GM10248 (cell line): ENCODE results near the gene EPHX1.
"Not testable (repeated sequence)": the region's sequence is repeated elsewhere in the genome, so short reads cannot be mapped to it uniquely, and the experiment has no call there.

ENCODE experiments used
- CTCF ChIA-PET: fragments of 300-600 bp; sonication (Branson Sonifier 250); formaldehyde crosslinking; extraction: SDS; loops from one replicate; lab custom pipeline; 2021; ENCODE audit warnings: antibody characterized with exemption; lab: Yijun Ruan, JAX
- POLR2A ChIA-PET: fragments of 350-650 bp; sonication (Branson Sonifier 250); formaldehyde crosslinking; extraction: SDS; loops from one replicate; lab custom pipeline; 2020; ENCODE audit warnings: antibody characterized with exemption; lab: Yijun Ruan, JAX
- DNase-seq: peaks from one replicate; pipeline ENCODE4 v3.0.0; 2012; ENCODE audit errors: extremely low spot score
- CTCF ChIP-seq: IDR thresholded peaks from 2 replicates; pipeline ENCODE4 v1.5.1; 2012; ENCODE audit warnings: mild to moderate bottlenecking, low read depth; ENCODE audit errors: extremely low read depth, missing control alignments, control extremely low read depth

EPHX1 gene

GRCh38 chr1:225776294-225776693 is 33.6 kb upstream of the EPHX1 start:
- ChIA-PET CTCF (interaction anchor here (1.4 to 5.2 kb wide), 2 partner anchors 12 to 302 kb away, joined by 6 to 22 read pairs; no protein-coding TSS in a partner anchor), POLR2A (interaction anchor here (0.7 kb wide), 1 partner anchor 102 kb away, joined by 3 read pairs; no protein-coding TSS in a partner anchor)
- TF ChIP-seq CTCF, result no peak
- no peak for DNase-seq

- ChIA-PET CTCF (interaction anchor here (0.7 to 4.0 kb wide), 36 partner anchors 9 to 309 kb away, joined by 3 to 57 read pairs (median 4); partner anchors contain the start of genes EPHX1 and SDE2), POLR2A (interaction anchor here (1.2 to 1.4 kb wide), 2 partner anchors 15 to 147 kb away, joined by 4 to 5 read pairs; partner anchors contain the start of gene PYCR2)
- DNase-seq, result no peak
- no peak for TF ChIP-seq CTCF
Measured at GRCh38 chr1:225777058-225777582, 32.8 kb upstream of the EPHX1 start.

GRCh38 chr1:225777583-225778336 is 32.2 kb upstream of the EPHX1 start, which contains the start of gene SRP9:
SRP9 (plus strand) TSS chr1:225777826; CDS start chr1:225777941, 115 bp downstream.
- TF ChIP-seq CTCF, result peak; percentile 95

GRCh38 chr1:225778337-225778669 is 31.6 kb upstream of the EPHX1 start:
- no peak for TF ChIP-seq CTCF
- ChIA-PET POLR2A (interaction anchor here (1.2 to 1.4 kb wide), 2 partner anchors 14 to 146 kb away, joined by 4 to 5 read pairs; partner anchors contain the start of gene PYCR2), CTCF (interaction anchor here (1.0 to 4.0 kb wide), 26 partner anchors 8 to 310 kb away, joined by 3 to 57 read pairs (median 4); partner anchors contain the start of gene EPHX1)
- DNase-seq, result no peak

More at GRCh38 chr1:225777583-225778336, 32.2 kb upstream of the EPHX1 start, which contains the start of gene SRP9:
- ChIA-PET CTCF (interaction anchor here (0.7 to 4.0 kb wide), 42 partner anchors 8 to 310 kb away, joined by 3 to 57 read pairs (median 4); partner anchors contain the start of genes EPHX1 and SDE2), POLR2A (interaction anchor here (0.5 to 1.4 kb wide), 3 partner anchors 15 to 404 kb away, joined by 4 to 5 read pairs (median 5); partner anchors contain the start of gene PYCR2)
- DNase-seq, result peak; percentile 98

- CTCF ChIA-PET, result interaction anchor here (1.2 to 4.0 kb wide), 6 partner anchors 12 to 311 kb away, joined by 3 to 57 read pairs (median 19); partner anchors contain the start of gene EPHX1
- POLR2A ChIA-PET, result not testable (repeated sequence)
Measured at GRCh38 chr1:225779165-225779564, 30.8 kb upstream of the EPHX1 start.

GRCh38 chr1:225780134-225780533 is 29.8 kb upstream of the EPHX1 start:
- DNase-seq, result no peak
- TF ChIP-seq CTCF, result no peak
- ChIA-PET CTCF (interaction anchor here (3.6 to 4.0 kb wide), 3 partner anchors 13 to 131 kb away, joined by 20 to 57 read pairs (median 26); partner anchors contain the start of gene EPHX1), POLR2A (no interaction called here)

More at GRCh38 chr1:225779165-225779564, 30.8 kb upstream of the EPHX1 start:
- not testable (repeated sequence) for DNase-seq
